H1 (cell line): ENCODE data around the gene MFAP1. TPM values are rescaled to one million over a fixed set of nuclear protein-coding genes. Genes with fewer than 3 reads are reported as not detected.

Experiments
- CTCF ChIA-PET: fragments of 300-600 bp; sonication (Branson Sonifier 250); formaldehyde crosslinking; loops from one replicate; lab custom pipeline; 2021; ENCODE audit not compliant: partially characterized antibody; lab: Charles Lee
- POLR2A ChIA-PET: fragments of 300-600 bp; sonication (Branson Sonifier 250); formaldehyde crosslinking; loops from one replicate; lab custom pipeline; 2021; ENCODE audit warnings: inconsistent platforms; ENCODE audit not compliant: partially characterized antibody; lab: Charles Lee
- DNase-seq, 2 experiments: peaks; one replicate each; pipeline versions ENCODE4 v3.0.0 to v3.0.0-alpha.2; 2010 to 2022; ENCODE audit warnings: low spot score in 2 of 2, low read depth in 1 of 2, mixed read lengths in 1 of 2
- FAIRE-seq: peaks from 2 replicates; lab custom pipeline; 2011; peaks lifted over from hg19 to GRCh38; lab: Jason Lieb, UNC
- H2AFZ ChIP-seq: 2 replicates; pipeline ENCODE4 v1.8.1; 2012; ENCODE audit warnings: low read length, inconsistent platforms
- H2AK5ac ChIP-seq: 2 replicates; pipeline ENCODE4 v1.6.1; 2013; ENCODE audit warnings: low read depth, low read length
- H2BK120ac ChIP-seq: replicated peaks from 2 replicates; pipeline ENCODE3; 2013; ENCODE audit warnings: low read depth, low read length, inconsistent platforms
- H2BK12ac ChIP-seq: 2 replicates; pipeline ENCODE4 v1.6.1; 2013; ENCODE audit warnings: low read depth, low read length
- H2BK15ac ChIP-seq: 2 replicates; pipeline ENCODE4 v1.6.1; 2013; ENCODE audit warnings: low read length
- H2BK20ac ChIP-seq: 2 replicates; pipeline ENCODE4 v1.6.1; 2013; ENCODE audit warnings: low read length
- H2BK5ac ChIP-seq: 2 replicates; pipeline ENCODE4 v1.6.1; 2013; ENCODE audit warnings: low read depth, low read length
- H3K14ac ChIP-seq: 2 replicates; pipeline ENCODE4 v1.6.1; 2013; ENCODE audit warnings: inconsistent platforms; ENCODE audit not compliant: insufficient read length
- H3K18ac ChIP-seq: 2 replicates; pipeline ENCODE4 v1.6.1; 2013; ENCODE audit warnings: low read length; ENCODE audit errors: extremely low read depth
- H3K23ac ChIP-seq: 2 replicates; pipeline ENCODE4 v1.6.1; 2013; ENCODE audit warnings: inconsistent platforms; ENCODE audit not compliant: insufficient read length
- H3K23me2 ChIP-seq: 2 replicates; pipeline ENCODE4 v1.6.1; 2013; ENCODE audit warnings: low read depth, low read length
- H3K27ac ChIP-seq: 2 replicates; pipeline ENCODE4 v1.6.1; 2011; ENCODE audit warnings: low read depth, low read length, inconsistent platforms
- H3K27me3 ChIP-seq, 4 experiments: replicated peaks in 1 of 4; 1 replicate in 1 of 4; 2 replicates in 3 of 4; pipeline versions ENCODE4 v1.6.1 to v1.8.1; 2011 to 2013; ENCODE audit warnings: low read length in 3 of 4, mild to moderate bottlenecking in 3 of 4, inconsistent platforms in 2 of 4, mixed read lengths in 2 of 4, moderate library complexity in 1 of 4; ENCODE audit not compliant: control insufficient read depth in 3 of 4, insufficient read depth in 3 of 4; ENCODE audit errors: extremely low read depth in 1 of 4
- H3K36me3 ChIP-seq, 4 experiments: 2 replicates each; pipeline versions ENCODE4 v1.6.1 to v1.8.1; 2011 to 2013; ENCODE audit warnings: mild to moderate bottlenecking in 4 of 4, low read length in 3 of 4, moderate library complexity in 2 of 4, control low read depth in 1 of 4, inconsistent platforms in 1 of 4; ENCODE audit not compliant: insufficient read depth in 4 of 4, control insufficient read depth in 2 of 4
- H3K4ac ChIP-seq: replicated peaks from 2 replicates; pipeline ENCODE3; 2013; ENCODE audit warnings: low read length, low read depth, mixed read lengths, inconsistent platforms; ENCODE audit not compliant: insufficient read length
- H3K4me1 ChIP-seq, 4 experiments: replicated peaks in 1 of 4; 1 replicate in 1 of 4; 2 replicates in 3 of 4; pipeline versions ENCODE4 v1.6.1 to v1.8.1; 2011 to 2013; ENCODE audit warnings: low read length in 3 of 4, inconsistent platforms in 2 of 4, mixed read lengths in 1 of 4; ENCODE audit not compliant: insufficient read depth in 4 of 4, control insufficient read depth in 3 of 4
- H3K4me2 ChIP-seq, 2 experiments: 2 replicates each; pipeline versions ENCODE4 v1.6.1 to v1.8.1; 2011 to 2013; ENCODE audit warnings: low read depth in 2 of 2, low read length in 2 of 2, control low read depth in 1 of 2, inconsistent platforms in 1 of 2, mild to moderate bottlenecking in 1 of 2; ENCODE audit not compliant: insufficient read depth in 1 of 2
- H3K4me3 ChIP-seq, 4 experiments: fragments of 200-600, 300-600 bp in 1 of 4; sonication (generic), shearing (Covaris generic), sonication (Bioruptor Twin) in 1 of 4; 2 replicates each; pipeline versions ENCODE4 v1.5.1 to v1.8.1; 2011 to 2016; ENCODE audit warnings: low read length in 4 of 4, low read depth in 3 of 4, control low read depth in 2 of 4, inconsistent platforms in 2 of 4, mild to moderate bottlenecking in 2 of 4, mixed read lengths in 1 of 4, moderate library complexity in 1 of 4; ENCODE audit not compliant: insufficient read depth in 2 of 4; ENCODE audit errors: extremely low read depth in 1 of 4
- H3K56ac ChIP-seq: replicated peaks from 2 replicates; pipeline ENCODE3; 2013; ENCODE audit warnings: low read depth, mild to moderate bottlenecking, mixed read lengths, low read length, inconsistent platforms; ENCODE audit not compliant: insufficient read length
- H3K79me1 ChIP-seq: 2 replicates; pipeline ENCODE4 v1.6.1; 2013; ENCODE audit warnings: low read depth, low read length, control low read depth
- H3K79me2 ChIP-seq, 2 experiments: 2 replicates each; pipeline versions ENCODE4 v1.6.1 to v1.8.1; 2012 to 2013; ENCODE audit warnings: low read length in 2 of 2, mild to moderate bottlenecking in 2 of 2, inconsistent platforms in 1 of 2; ENCODE audit not compliant: insufficient read depth in 2 of 2, control insufficient read depth in 1 of 2
- H3K9ac ChIP-seq, 4 experiments: replicated peaks in 1 of 4; 1 replicate in 1 of 4; 2 replicates in 3 of 4; pipeline versions ENCODE4 v1.6.1 to v1.8.1; 2011 to 2013; ENCODE audit warnings: low read depth in 3 of 4, low read length in 3 of 4, control low read depth in 2 of 4, mild to moderate bottlenecking in 2 of 4, moderate library complexity in 2 of 4, inconsistent platforms in 1 of 4; ENCODE audit errors: extremely low read depth in 1 of 4
- H3K9me3 ChIP-seq, 2 experiments: 2 replicates each; pipeline versions ENCODE4 v1.6.1 to v1.8.1; 2012 to 2013; ENCODE audit warnings: mild to moderate bottlenecking in 2 of 2, moderate library complexity in 2 of 2, control low read depth in 1 of 2, inconsistent platforms in 1 of 2, low read depth in 1 of 2, low read length in 1 of 2, mixed read lengths in 1 of 2; ENCODE audit not compliant: insufficient read depth in 2 of 2
- H4K20me1 ChIP-seq, 2 experiments: replicated peaks in 1 of 2; 2 replicates each; pipeline versions ENCODE3 to v1.8.1; 2011 to 2013; ENCODE audit warnings: inconsistent platforms in 2 of 2, low read length in 2 of 2, mild to moderate bottlenecking in 1 of 2; ENCODE audit not compliant: insufficient read depth in 2 of 2, control insufficient read depth in 1 of 2
- H4K5ac ChIP-seq: 2 replicates; pipeline ENCODE4 v1.6.1; 2013; ENCODE audit warnings: low read length, low read depth, mixed read lengths, inconsistent platforms; ENCODE audit not compliant: insufficient read length
- H4K8ac ChIP-seq: 2 replicates; pipeline ENCODE4 v1.8.0; 2013; ENCODE audit warnings: mild to moderate bottlenecking, moderate library complexity, low read length, inconsistent platforms; ENCODE audit not compliant: insufficient read depth; ENCODE audit errors: extremely low read depth
- H4K91ac ChIP-seq: replicated peaks from 2 replicates; pipeline ENCODE3; 2013; ENCODE audit warnings: low read length, mixed read lengths, inconsistent platforms; ENCODE audit not compliant: insufficient read length
- FOSL1 ChIP-seq: IDR thresholded peaks from 2 replicates; pipeline ENCODE4 v1.6.1; 2011; ENCODE audit warnings: mild to moderate bottlenecking, low read depth, low read length, moderate library complexity; ENCODE audit not compliant: insufficient read depth
- HDAC2 ChIP-seq, 2 experiments: fragments of 300-600 bp in 1 of 2; sonication (generic) in 1 of 2; IDR thresholded peaks; 2 replicates each; pipeline ENCODE4 v1.6.1; 2011 to 2012; ENCODE audit warnings: low read depth in 2 of 2, low read length in 2 of 2, mild to moderate bottlenecking in 2 of 2, moderate library complexity in 2 of 2, borderline replicate concordance in 1 of 2, inconsistent platforms in 1 of 2
- KDM5A ChIP-seq: fragments of 200-600 bp; IDR thresholded peaks from 2 replicates; pipeline ENCODE4 v1.7.1; 2012; ENCODE audit warnings: mild to moderate bottlenecking, low read length, inconsistent platforms, mixed read lengths
- TCF12 ChIP-seq: IDR thresholded peaks from 2 replicates; pipeline ENCODE4 v1.6.1; 2011; ENCODE audit warnings: low read depth, mild to moderate bottlenecking, low read length
- WGBS, 2 experiments: shearing (Covaris generic) in 1 of 2; methylation state at CpG; one replicate each; pipeline versions ENCODE4 v1.1.6 to v1.1.7; 2013 to 2015; ENCODE audit warnings: low lambda C conversion rate in 2 of 2, mixed read lengths in 2 of 2, inconsistent platforms in 1 of 2, low coverage in 1 of 2, missing lambda C conversion rate in 1 of 2; ENCODE audit not compliant: insufficient replicate concordance in 2 of 2, insufficient coverage in 1 of 2, insufficient read length in 1 of 2; ENCODE audit errors: extremely low coverage in 1 of 2, missing lambda C conversion rate in 1 of 2; 5-methylcytosine and 5-hydroxymethylcytosine counted together
- long read RNA-seq, 2 experiments: library from RNA in 1 of 2; library from capped mRNA in 1 of 2; stranded (forward); transcript quantifications; one replicate each; pipeline ENCODE4 v2.0.0, GENCODE V29; 2021; ENCODE audit warnings: inconsistent platforms in 1 of 2
- polyA minus RNA-seq, 3 experiments: library from RNA; depleted of rRNA, polyadenylated mRNA; stranded (reverse); fragments of >200 nt; gene quantifications; 1 replicate in 2 of 3; 2 replicates in 1 of 3; pipeline ENCODE4 v1.2.3, GENCODE V29; 2011
- polyA plus RNA-seq, 7 experiments: library from polyadenylated mRNA; depleted of rRNA in 3 of 7; stranded (reverse) in 5 of 7; unstranded in 2 of 7; fragments of >200 nt in 5 of 7; fragments of 200-250 nt in 2 of 7; gene quantifications; 1 replicate in 5 of 7; 2 replicates in 1 of 7; 4 replicates in 1 of 7; pipeline versions ENCODE4 v1.2.1 to v1.2.3, GENCODE V29; 2011 to 2013; ENCODE audit warnings: missing spikeins in 2 of 7, mixed read lengths in 2 of 7
- total RNA-seq: library from RNA; stranded (reverse); fragmentation: NEBNext Ultra II Directional; extraction: Animal tissue kit (Norgen Biotek cat#: 25700); gene quantifications from 2 replicates; pipeline ENCODE4 v1.2.1, GENCODE V29; 2021

MFAP1 gene, protein sequence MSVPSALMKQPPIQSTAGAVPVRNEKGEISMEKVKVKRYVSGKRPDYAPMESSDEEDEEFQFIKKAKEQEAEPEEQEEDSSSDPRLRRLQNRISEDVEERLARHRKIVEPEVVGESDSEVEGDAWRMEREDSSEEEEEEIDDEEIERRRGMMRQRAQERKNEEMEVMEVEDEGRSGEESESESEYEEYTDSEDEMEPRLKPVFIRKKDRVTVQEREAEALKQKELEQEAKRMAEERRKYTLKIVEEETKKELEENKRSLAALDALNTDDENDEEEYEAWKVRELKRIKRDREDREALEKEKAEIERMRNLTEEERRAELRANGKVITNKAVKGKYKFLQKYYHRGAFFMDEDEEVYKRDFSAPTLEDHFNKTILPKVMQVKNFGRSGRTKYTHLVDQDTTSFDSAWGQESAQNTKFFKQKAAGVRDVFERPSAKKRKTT
- total RNA-seq (36.6 and 36.7 TPM in 2 replicates), polyA plus RNA-seq (2011; rRNA removed) (11.0 and 23.6 TPM in 2 replicates), polyA minus RNA-seq (2011; rRNA and poly(A)+ RNA removed) (16.4 and 23.3 TPM in 2 replicates)
- 26.8 TPM for polyA plus RNA-seq (2011; cell fraction: cytosol; rRNA removed)
- polyA plus RNA-seq (2011; cell fraction: nucleus; rRNA removed): 8.9 TPM
- polyA plus RNA-seq (2012, experiment 1 of 2): 40.7 to 49.0 TPM (median 42.9 TPM) in 4 replicates
- 6.1 TPM for polyA plus RNA-seq (2012, experiment 2 of 2)
- polyA plus RNA-seq (2013, experiment 1 of 2): 32.2 TPM
- polyA plus RNA-seq (2013, experiment 2 of 2): 30.8 TPM
- polyA minus RNA-seq (2011; cell fraction: cytosol; rRNA and poly(A)+ RNA removed): 10.3 TPM
- 8.8 TPM for polyA minus RNA-seq (2011; cell fraction: nucleus; rRNA and poly(A)+ RNA removed)
- long read RNA-seq, experiment 1, partial matches to known transcripts: 40 of 42 reads
- long read RNA-seq, experiment 1, other reads (novel, unspliced or antisense): 1 of 42 reads
- long read RNA-seq, experiment 2, transcript MFAP1-201 (9 exons, 2,155 nt): major isoform, 70 of 98 reads
- long read RNA-seq, experiment 2, partial matches to known transcripts: 27 of 98 reads
- long read RNA-seq, experiment 2, other reads (novel, unspliced or antisense): 1 of 98 reads

DNA sequence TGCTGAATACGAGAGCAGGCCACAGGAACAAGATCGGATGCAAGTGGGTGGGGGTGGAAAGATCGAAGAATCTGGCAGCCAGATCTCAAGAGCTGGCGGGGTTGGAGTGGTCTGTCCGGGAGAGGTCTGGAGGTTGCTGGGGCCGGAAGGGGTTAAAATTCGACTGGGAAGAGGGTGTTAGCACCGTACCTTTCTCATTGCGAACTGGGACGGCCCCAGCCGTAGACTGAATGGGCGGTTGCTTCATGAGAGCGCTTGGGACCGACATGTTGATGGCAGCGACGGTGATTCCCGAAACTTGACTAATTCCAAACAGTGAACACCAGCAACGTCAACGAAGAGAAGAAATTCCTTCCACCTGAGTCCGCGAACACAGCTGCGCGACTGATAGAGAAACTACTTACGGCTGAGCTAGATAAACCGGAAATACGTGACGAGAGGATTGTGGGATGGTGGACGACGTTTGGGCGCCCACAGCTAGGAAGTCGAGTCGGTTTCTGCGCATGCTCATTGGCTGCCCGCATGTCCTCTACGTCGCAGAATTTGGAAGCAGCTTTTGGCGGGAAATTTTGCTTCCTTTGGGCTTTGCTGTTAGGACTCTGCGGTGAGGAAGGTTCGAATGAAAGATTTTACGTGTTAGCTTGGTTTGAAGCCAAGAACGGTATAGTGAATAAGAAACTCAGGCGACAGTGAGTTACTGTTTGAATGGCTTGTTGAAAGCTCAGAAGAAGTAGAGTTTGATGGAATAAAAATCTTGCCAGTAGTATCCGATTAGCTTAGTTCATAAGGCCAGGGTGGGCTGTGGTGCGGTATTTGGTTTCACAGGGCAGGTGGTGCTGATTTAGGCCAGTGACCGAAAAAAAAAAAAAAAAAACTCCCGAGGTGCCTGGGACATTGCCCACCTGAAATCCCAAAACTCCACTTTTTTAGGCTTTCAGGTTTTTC lies at the start of gene MFAP1:
TSS of gene MFAP1 (minus strand) at position 389 of the 945 bp plus-strand sequence. CDS start at position 268, 121 bp downstream.
- peaks cover 0 to 16% (median 4%) of the 10 kb centered on the region in 4 experiments; a peak in 4 of 7 replicates for H3K27me3 ChIP-seq
- peak within 1 kb of the TSS; percentile 10 for H4K5ac ChIP-seq
- peaks cover 3 to 36% of the 10 kb centered on the region in 2 experiments for H3K79me2 ChIP-seq
- H3K14ac ChIP-seq: no peak within 1 kb of the TSS
- no peak within 1 kb of the TSS for H2BK15ac ChIP-seq
- POLR2A ChIA-PET: interaction anchor here (0.6 to 3.2 kb wide), 13 partner anchors 19 to 611 kb away, joined by 3 to 22 read pairs (median 4); partner anchors contain the start of genes ELL3, HYPK, PDIA3 and SERINC4
- no peak within 1 kb of the TSS for H2AK5ac ChIP-seq
- H2BK5ac ChIP-seq: peak within 1 kb of the TSS; percentile 95
- no peaks in the 10 kb centered on the region for H4K20me1 ChIP-seq
- peaks cover 0 to 5% (median 0%) of the 10 kb centered on the region in 4 experiments; a peak in 1 of 8 replicates for H3K36me3 ChIP-seq
- peak within 1 kb of the TSS; percentile 98 for H2AFZ ChIP-seq
- H3K4me3 ChIP-seq: peak within 1 kb of the TSS; percentile 63 to 98 (median 90)
- H3K27ac ChIP-seq: peak within 1 kb of the TSS; percentile 90
- peaks cover 0 to 3% of the 10 kb centered on the region in 2 experiments; a peak in 2 of 4 replicates for H3K9me3 ChIP-seq
- FAIRE-seq (peak; percentile 86), DNase-seq (peak; percentile 72 to 83)
- H3K9ac ChIP-seq: peak within 1 kb of the TSS; percentile 75 to 91 (median 88)
- peak within 1 kb of the TSS; percentile 1 for H4K91ac ChIP-seq
- peak within 1 kb of the TSS; percentile 73; the same call in 1 of the 2 replicates for H3K18ac ChIP-seq
- H3K23me2 ChIP-seq: no peaks in the 10 kb centered on the region
- no peak within 1 kb of the TSS for H2BK120ac ChIP-seq
- no peak within 1 kb of the TSS for H3K23ac ChIP-seq
- H3K79me1 ChIP-seq: no peaks in the 10 kb centered on the region; the same call in none of the 2 replicates
- H3K4me2 ChIP-seq: peak within 1 kb of the TSS; percentile 55 to 80
- 13% methylated on average over 46 of the region's 46 CpGs; no CpG with 5 or more reads in 1 of the 2 experiments for WGBS, 2 experiments
- peaks cover 0 to 4% (median 2%) of the 10 kb centered on the region in 4 experiments; a peak in 4 of 7 replicates for H3K4me1 ChIP-seq
- peak within 1 kb of the TSS; percentile 17; the same call in 1 of the 2 replicates for H2BK12ac ChIP-seq
- H4K8ac ChIP-seq: peak within 1 kb of the TSS; percentile 76; the same call in 1 of the 2 replicates
- CTCF ChIA-PET: no interaction called here
- 0 out of 2 replicates have a peak within 1 kb of the TSS, but pooled peaks have one; percentile 67 for H2BK20ac ChIP-seq
- no peak within 1 kb of the TSS for H3K4ac ChIP-seq
- no peak within 1 kb of the TSS for H3K56ac ChIP-seq
- no peak for TF ChIP-seq TCF12
- peak in 1 of 2 experiments; percentile 68; a peak in 1 of 4 replicates for TF ChIP-seq HDAC2 (IDR thresholded peaks at IDR 0.05; ENCODE audit: borderline replicate concordance in 1 of 2, low read depth in 2 of 2, low read length in 2 of 2)
- TF ChIP-seq FOSL1: no peak
- 0 out of 2 replicates have a peak, but pooled peaks have one; percentile 37 for TF ChIP-seq KDM5A
